ENCODE measurements around the gene HUS1B.
"Not testable (repeated sequence)": the region's sequence is repeated elsewhere in the genome, so short reads cannot be mapped to it uniquely, and the experiment has no call there.

The HUS1B gene

GRCh38 chr6:656460-657252 is at the start of gene HUS1B:
Gene HUS1B, minus strand, starts transcription at chr6:657100. Its CDS starts 156 bp downstream, at chr6:656944.
- no peak for DNase-seq (ENCODE audit: low read depth)

GRCh38 chr6:706146-706545 is 49.2 kb upstream of the HUS1B start:
- DNase-seq (ENCODE audit: low read depth), result no peak

- DNase-seq (ENCODE audit: low read depth), result no peak
These were observed 48.1 kb upstream of the HUS1B start for GRCh38 chr6:705047-705446.

- DNase-seq (ENCODE audit: low read depth), result no peak
These were observed 47.1 kb upstream of the HUS1B start for GRCh38 chr6:704046-704445.

GRCh38 chr6:703552-703951 is 46.7 kb upstream of the HUS1B start:
- DNase-seq (ENCODE audit: low read depth), result no peak

GRCh38 chr6:701700-702479 is 45.0 kb upstream of the HUS1B start:
- no peak for DNase-seq (ENCODE audit: low read depth)

GRCh38 chr6:701215-701614 is 44.3 kb upstream of the HUS1B start:
- DNase-seq (ENCODE audit: low read depth), result no peak

- no peak for DNase-seq (ENCODE audit: low read depth)
These were observed 43.6 kb upstream of the HUS1B start for GRCh38 chr6:700490-700889.

GRCh38 chr6:699319-699718 is 42.4 kb upstream of the HUS1B start:
- no peak for DNase-seq (ENCODE audit: low read depth)

GRCh38 chr6:694431-695126 is 37.7 kb upstream of the HUS1B start:
- DNase-seq (ENCODE audit: low read depth), result not testable (repeated sequence)

- DNase-seq (ENCODE audit: low read depth), result no peak
These were observed 36.8 kb upstream of the HUS1B start for GRCh38 chr6:693723-694009.

- DNase-seq (ENCODE audit: low read depth), result no peak
These were observed 36.2 kb upstream of the HUS1B start, which contains the start of gene EXOC2 for GRCh38 chr6:692858-693722. Gene EXOC2, minus strand, starts transcription at chr6:693139. Its CDS starts 55,321 bp downstream, at chr6:637818.

GRCh38 chr6:692356-692851 is 35.5 kb upstream of the HUS1B start:
- no peak for DNase-seq (ENCODE audit: low read depth)

- no peak for DNase-seq (ENCODE audit: low read depth)
These were observed 32.3 kb upstream of the HUS1B start for GRCh38 chr6:689223-689622.

GRCh38 chr6:686497-686896 is 29.6 kb upstream of the HUS1B start:
- no peak for DNase-seq (ENCODE audit: low read depth)

- no peak for DNase-seq (ENCODE audit: low read depth)
These were observed 28.1 kb upstream of the HUS1B start for GRCh38 chr6:684831-685636.

- no peak for DNase-seq (ENCODE audit: low read depth)
These were observed 27.0 kb upstream of the HUS1B start for GRCh38 chr6:683742-684440.

GRCh38 chr6:680666-681340 is 23.9 kb upstream of the HUS1B start:
- no peak for DNase-seq (ENCODE audit: low read depth)

- DNase-seq (ENCODE audit: low read depth), result no peak
These were observed 23.4 kb upstream of the HUS1B start for GRCh38 chr6:680251-680650.

- no peak for DNase-seq (ENCODE audit: low read depth)
These were observed 22.4 kb upstream of the HUS1B start for GRCh38 chr6:679282-679681.

Data from GM04503 (cell line).